ENCODE data around the gene RGS16. TPM values are rescaled to one million over a fixed set of nuclear protein-coding genes. Genes with fewer than 3 reads are reported as not detected.

Gene RGS16
- polyA plus RNA-seq, 3 donors, result 0.84 to 1.7 (median 1.4) TPM

- DNase-seq (ENCODE audit: extremely low read depth in 1 of 11, low read depth in 9 of 11, low spot score in 4 of 11), result no peak
Measured at GRCh38 chr1:182615468-182616129, 11.4 kb upstream of the RGS16 start.

GRCh38 chr1:182614796-182615454 lies 10.7 kb upstream of the RGS16 start:
- DNase-seq (ENCODE audit: extremely low read depth in 1 of 11, low read depth in 9 of 11, low spot score in 4 of 11), result peak in 9 of 11 donors; percentile 64 to 86 (median 75)

GRCh38 chr1:182611787-182612186 lies 7.6 kb upstream of the RGS16 start:
- no peak for DNase-seq (ENCODE audit: extremely low read depth in 1 of 11, low read depth in 9 of 11, low spot score in 4 of 11)

DNA sequence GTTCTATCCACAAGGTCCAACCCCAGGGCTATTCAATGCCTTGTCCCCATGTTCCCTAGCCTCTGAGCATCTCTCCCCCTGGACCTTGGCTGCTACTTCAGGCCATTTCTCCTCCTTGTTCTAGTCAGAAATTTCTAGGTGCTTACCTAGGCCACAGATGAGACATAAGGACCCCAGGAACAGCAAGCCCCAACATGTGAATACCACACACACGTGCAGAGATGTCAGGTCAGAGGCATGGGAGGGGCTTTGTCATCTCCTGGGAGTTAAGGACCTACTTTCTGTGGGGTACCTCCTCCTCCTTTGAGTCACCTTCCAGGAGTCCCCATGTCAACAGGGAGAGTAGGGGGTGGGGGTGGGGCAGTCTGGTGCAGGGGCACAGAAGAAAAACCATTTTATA lies 7.1 kb upstream of the RGS16 start:
- no peak for DNase-seq (ENCODE audit: extremely low read depth in 1 of 11, low read depth in 9 of 11, low spot score in 4 of 11)

DNA sequence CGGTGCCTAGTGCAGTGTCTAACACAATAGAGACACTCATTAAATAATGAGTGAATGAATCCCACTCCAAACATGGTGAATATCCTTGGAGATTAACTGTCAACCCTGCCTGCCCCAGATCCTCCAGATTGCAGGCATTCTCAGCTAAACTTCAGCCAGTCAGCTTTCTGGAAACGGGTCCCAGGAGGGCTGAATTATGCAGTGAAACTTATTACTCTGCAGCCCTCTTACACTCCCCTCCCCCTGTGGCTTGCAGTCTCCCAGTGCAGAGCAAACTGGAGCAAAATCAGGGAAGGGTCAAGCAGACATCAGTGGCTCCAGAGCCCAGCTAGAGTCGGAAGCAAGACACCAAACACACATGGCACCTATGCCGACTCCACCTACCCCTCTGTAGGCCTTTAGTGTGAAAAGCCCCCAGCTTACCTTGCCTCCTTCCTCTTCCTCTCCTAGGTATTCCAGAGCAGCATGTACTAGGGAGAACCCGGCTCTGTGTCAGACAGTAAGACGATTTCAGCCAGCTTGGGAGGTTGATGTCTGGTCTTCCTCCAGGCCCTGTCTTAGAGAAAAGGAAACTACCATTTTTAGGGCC lies 6.5 kb upstream of the RGS16 start:
- DNase-seq (ENCODE audit: extremely low read depth in 1 of 11, low read depth in 9 of 11, low spot score in 4 of 11), result no peak

DNA sequence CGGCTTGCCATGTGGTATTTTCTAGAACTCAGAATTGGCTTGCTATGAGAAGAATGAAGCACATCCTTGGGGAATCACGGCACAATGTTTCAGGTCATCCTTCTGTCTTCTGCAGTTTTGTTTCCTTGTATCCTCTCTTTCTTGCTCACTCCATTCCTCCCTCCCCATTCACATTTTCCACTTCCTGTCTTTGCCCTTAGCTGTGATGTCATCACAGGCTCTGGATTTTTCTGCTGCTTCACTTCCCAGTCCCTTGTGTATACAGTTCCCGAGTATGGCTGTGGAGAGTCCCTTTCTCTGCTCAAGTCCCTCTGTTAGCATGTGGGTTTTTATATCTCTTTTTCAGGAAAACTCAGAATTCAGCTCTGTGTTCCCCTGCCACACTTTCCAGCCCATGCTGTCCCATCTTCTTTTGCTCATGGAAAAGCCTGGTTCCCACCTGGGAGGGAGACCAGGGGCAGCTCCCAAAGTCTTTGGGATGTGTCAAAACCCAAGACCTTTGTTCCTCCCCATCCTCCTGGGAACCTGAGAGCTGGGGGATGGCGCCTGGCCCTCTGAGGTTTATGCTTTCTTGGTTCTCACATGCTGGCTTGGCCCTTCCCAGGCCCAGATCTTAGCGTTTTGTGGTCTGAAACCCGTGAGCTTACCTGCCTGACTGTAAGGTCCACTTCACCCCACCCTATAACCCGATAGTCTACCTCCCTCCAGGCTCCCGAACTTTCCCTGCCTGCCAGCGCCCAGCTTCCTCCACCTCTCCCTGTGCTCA lies 4.8 kb upstream of the RGS16 start:
- DNase-seq (ENCODE audit: extremely low read depth in 1 of 11, low read depth in 9 of 11, low spot score in 4 of 11), result no peak

DNA sequence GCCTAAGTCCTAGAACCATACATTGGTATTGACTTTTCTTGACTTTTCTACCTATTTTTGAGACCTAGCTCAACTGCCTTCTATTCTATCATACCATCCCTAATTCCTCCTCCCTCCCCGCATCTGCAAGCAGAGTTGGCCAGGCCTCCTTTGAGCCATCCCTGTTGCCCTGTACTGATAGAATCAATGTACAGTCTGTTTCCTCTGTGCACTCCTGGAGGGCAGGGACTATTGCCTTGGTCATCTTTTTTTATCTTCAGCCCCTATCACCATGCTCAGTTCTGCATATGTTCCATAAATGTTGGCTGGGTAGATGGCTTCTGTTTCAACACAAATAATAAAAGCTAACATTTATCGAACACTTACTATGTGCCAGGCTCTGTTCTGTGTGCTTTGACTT lies 4.0 kb upstream of the RGS16 start:
- DNase-seq (ENCODE audit: extremely low read depth in 1 of 11, low read depth in 9 of 11, low spot score in 4 of 11), result no peak

- no peak for DNase-seq (ENCODE audit: extremely low read depth in 1 of 11, low read depth in 9 of 11, low spot score in 4 of 11)
Measured at GRCh38 chr1:182607566-182607965, 3.4 kb upstream of the RGS16 start.

DNA sequence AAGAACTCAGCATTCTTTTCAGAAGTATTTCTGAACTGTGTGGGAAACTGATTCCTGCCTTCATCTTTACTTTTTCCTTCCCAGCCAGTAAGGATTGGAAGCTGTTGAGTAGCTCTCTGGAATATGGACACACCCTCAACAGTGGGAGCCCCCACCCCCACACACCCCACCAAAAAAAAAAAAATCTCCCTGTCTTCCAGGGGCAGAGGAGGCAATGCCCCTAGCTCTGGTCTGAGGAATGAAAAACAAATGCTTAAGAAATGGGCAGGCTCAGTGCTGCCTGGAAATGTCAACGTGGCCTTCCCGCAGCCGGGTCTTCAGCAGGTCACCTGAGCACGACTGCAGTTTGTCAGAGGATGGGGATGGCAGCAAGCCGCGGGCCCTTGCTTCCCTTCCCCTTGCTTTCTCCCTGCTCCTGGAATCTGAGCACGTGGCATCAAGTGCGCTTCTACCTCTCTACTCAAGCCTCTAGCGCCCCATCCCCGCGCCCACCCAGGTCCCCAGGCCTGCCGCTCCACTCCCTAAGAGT lies 479 bp downstream of the RGS16 start:
- DNase-seq (ENCODE audit: extremely low read depth in 1 of 11, low read depth in 9 of 11, low spot score in 4 of 11), result no peak

DNA sequence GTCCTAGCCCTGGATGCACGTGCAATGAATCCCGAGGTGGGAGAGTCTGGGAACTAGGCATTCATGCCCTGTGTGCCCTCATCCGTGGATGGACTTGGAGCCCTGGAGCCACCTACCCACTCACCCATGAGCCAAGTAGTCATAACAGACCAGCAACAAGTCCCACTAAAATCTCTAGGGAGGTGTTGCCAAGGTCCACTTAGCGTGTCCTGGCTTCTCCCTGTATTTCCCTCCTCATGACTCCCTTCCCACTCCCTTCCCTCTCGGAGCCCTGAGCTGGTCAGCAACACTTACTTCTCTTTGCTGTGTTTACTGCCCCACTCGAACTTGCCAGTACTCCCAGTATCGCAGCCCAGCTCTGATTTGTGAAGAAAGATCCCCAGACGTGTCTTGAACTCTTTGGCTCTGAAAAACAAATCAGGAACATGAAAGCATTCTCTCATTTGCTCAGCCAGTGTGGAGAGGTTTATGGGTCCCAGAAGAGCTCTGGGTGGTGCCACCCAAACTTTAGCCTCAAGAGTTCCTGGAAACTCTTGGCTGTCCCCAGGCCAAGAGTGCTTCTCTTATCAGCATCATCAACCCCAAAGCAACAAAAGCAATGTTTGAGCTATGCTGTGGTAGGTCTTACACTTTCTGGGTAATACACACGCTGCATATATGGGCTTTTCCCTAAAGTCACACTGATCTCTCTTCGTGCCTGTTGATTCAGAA lies 1.1 kb downstream of the RGS16 start:
- DNase-seq (ENCODE audit: extremely low read depth in 1 of 11, low read depth in 9 of 11, low spot score in 4 of 11), result no peak

DNA sequence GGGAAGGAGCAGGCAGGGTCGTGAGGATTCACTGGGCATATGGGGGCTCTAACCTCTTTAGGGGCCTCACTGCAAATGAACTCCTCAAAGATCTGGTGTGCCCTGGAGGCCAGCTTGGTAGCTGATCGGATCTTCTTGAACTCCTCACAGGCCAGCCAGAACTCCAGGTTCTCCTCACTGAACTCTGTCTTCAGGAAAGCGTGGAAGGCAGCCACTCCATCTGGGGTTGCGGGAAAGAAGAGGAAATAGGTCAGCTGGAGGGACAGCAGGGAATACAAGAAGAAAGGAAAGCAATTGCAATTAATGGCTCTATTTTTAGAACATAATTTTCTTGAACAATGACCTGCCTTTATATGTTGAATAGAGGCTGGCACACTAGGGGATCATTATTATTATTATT lies 2.3 kb downstream of the RGS16 start:
- no peak for DNase-seq (ENCODE audit: extremely low read depth in 1 of 11, low read depth in 9 of 11, low spot score in 4 of 11)

DNA sequence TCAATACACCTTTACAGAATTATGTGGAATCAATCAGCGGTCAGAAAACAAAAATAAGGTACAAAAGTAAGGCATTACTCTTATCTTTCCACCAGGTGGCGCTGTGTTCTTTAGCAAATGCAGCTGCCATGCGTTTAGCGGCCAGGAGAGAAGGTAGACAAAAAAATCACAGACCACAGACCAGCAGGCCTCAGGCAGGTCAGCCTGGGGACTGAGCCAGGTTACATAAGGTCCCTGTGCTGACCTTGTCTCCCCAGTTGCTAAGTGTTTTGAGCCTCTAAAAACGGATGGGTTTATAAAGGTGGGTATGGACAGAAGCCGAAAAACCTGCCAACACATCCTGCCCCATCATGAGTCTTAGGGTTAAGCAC lies 2.8 kb downstream of the RGS16 start:
- peak in 5 of 11 donors; percentile 65 to 79 (median 69) for DNase-seq (ENCODE audit: extremely low read depth in 1 of 11, low read depth in 9 of 11, low spot score in 4 of 11)

GRCh38 chr1:182600745-182601415 lies 3.3 kb downstream of the RGS16 start:
- DNase-seq (ENCODE audit: extremely low read depth in 1 of 11, low read depth in 9 of 11, low spot score in 4 of 11), result no peak

GRCh38 chr1:182600036-182600713 lies 4.0 kb downstream of the RGS16 start:
- DNase-seq (ENCODE audit: extremely low read depth in 1 of 11, low read depth in 9 of 11, low spot score in 4 of 11), result no peak

GRCh38 chr1:182599339-182599738 lies 4.8 kb downstream of the RGS16 start:
- DNase-seq (ENCODE audit: extremely low read depth in 1 of 11, low read depth in 9 of 11, low spot score in 4 of 11), result no peak

DNA sequence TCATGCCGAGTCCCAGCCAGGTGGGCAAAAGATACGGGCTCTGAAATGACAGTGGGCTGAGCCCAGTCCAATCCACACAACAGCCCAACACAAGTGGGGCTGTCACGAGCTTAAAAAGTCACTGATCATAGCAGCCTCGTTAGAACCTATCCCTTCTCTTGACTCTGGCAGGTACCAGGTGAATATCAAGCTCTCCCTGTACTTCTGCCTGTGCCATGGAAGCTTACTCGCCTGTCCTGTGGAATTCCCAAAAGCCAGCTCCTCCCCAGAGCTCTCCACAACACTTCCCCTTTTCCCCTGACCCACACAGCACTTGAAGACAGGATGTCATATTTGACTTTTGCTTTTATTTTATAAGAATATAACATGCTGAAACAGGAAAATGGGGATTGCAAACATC lies 5.9 kb downstream of the RGS16 start:
- DNase-seq (ENCODE audit: extremely low read depth in 1 of 11, low read depth in 9 of 11, low spot score in 4 of 11), result no peak

- no peak for DNase-seq (ENCODE audit: extremely low read depth in 1 of 11, low read depth in 9 of 11, low spot score in 4 of 11)
Measured at GRCh38 chr1:182596934-182597333, 7.3 kb downstream of the RGS16 start.

GRCh38 chr1:182595641-182596240 lies 8.4 kb downstream of the RGS16 start:
- DNase-seq (ENCODE audit: extremely low read depth in 1 of 11, low read depth in 9 of 11, low spot score in 4 of 11), result peak in 1 of 11 donors; percentile 28

All from renal cortex interstitium (tissue), 11 donors.